Spinal cord (tissue), 10 donors: ENCODE data around the gene GCNT3. TPM values are rescaled to one million over a fixed set of nuclear protein-coding genes. Genes with fewer than 3 reads are reported as not detected.

ENCODE experiments used
- DNase-seq, 6 donors: peaks; one replicate each; pipeline versions ENCODE4 v3.0.0 to v3.0.0-alpha.2; 2013 to 2015; ENCODE audit warnings: low spot score in 6 of 6, low read depth in 4 of 6
- H3K27ac ChIP-seq: one replicate; pipeline ENCODE4 v1.5.1; 2013; ENCODE audit warnings: low read depth, low read length, control low read depth
- H3K27me3 ChIP-seq: one replicate; pipeline ENCODE4 v1.6.1; 2013; ENCODE audit warnings: low read length; ENCODE audit not compliant: control insufficient read depth, insufficient read depth
- H3K36me3 ChIP-seq: one replicate; pipeline ENCODE4 v1.6.1; 2013; ENCODE audit warnings: low read length; ENCODE audit not compliant: control insufficient read depth, insufficient read depth
- H3K4me1 ChIP-seq: one replicate; pipeline ENCODE4 v1.6.1; 2013; ENCODE audit warnings: low read length; ENCODE audit not compliant: control insufficient read depth, insufficient read depth
- H3K4me3 ChIP-seq: one replicate; pipeline ENCODE4 v1.5.1; 2013; ENCODE audit warnings: low read depth, low read length, control low read depth
- H3K9me3 ChIP-seq: one replicate; pipeline ENCODE4 v1.6.1; 2013; ENCODE audit warnings: low read length; ENCODE audit not compliant: control insufficient read depth, insufficient read depth
- WGBS: methylation state at CpG from one replicate; pipeline ENCODE4 v1.1.5; 2013; ENCODE audit warnings: missing lambda C conversion rate; ENCODE audit not compliant: insufficient coverage; 5-methylcytosine and 5-hydroxymethylcytosine counted together
- long read RNA-seq, 4 donors: transcript quantifications; one replicate each; lab custom pipeline, GENCODE V29; 2026
- polyA plus RNA-seq, 2 donors: library from polyadenylated mRNA; unstranded; fragments of 120-200 nt; gene quantifications; one replicate each; pipeline ENCODE4 v1.2.1, GENCODE V29; 2013; ENCODE audit not compliant: insufficient read length in 2 of 2
- total RNA-seq, 2 donors: library from RNA; depleted of rRNA in 1 of 2; stranded (reverse); fragments of 120-200 nt in 1 of 2; fragments of >200 nt in 1 of 2; gene quantifications; one replicate each; pipeline versions ENCODE4 v1.2.3 to v1.2.4, GENCODE V29; 2013 to 2014
- donor health status: healthy.

GCNT3 gene, protein sequence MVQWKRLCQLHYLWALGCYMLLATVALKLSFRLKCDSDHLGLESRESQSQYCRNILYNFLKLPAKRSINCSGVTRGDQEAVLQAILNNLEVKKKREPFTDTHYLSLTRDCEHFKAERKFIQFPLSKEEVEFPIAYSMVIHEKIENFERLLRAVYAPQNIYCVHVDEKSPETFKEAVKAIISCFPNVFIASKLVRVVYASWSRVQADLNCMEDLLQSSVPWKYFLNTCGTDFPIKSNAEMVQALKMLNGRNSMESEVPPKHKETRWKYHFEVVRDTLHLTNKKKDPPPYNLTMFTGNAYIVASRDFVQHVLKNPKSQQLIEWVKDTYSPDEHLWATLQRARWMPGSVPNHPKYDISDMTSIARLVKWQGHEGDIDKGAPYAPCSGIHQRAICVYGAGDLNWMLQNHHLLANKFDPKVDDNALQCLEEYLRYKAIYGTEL
- total RNA-seq: under 1 TPM; 0.10 to 0.22 TPM
- 1 to 10 TPM in 1 of 2 donors, under 1 TPM in 1; 0.35 to 1.1 TPM for polyA plus RNA-seq
- long read RNA-seq, donor 1: 0 reads
- long read RNA-seq, donor 2, full-length matches to known transcripts: 1 of 1 reads
- long read RNA-seq, donor 2, partial matches to known transcripts: 0 of 1 reads
- long read RNA-seq, donor 2, other reads (novel, unspliced or antisense): 0 of 1 reads
- long read RNA-seq, donor 3: 0 reads
- long read RNA-seq, donor 4: 0 reads

DNA sequence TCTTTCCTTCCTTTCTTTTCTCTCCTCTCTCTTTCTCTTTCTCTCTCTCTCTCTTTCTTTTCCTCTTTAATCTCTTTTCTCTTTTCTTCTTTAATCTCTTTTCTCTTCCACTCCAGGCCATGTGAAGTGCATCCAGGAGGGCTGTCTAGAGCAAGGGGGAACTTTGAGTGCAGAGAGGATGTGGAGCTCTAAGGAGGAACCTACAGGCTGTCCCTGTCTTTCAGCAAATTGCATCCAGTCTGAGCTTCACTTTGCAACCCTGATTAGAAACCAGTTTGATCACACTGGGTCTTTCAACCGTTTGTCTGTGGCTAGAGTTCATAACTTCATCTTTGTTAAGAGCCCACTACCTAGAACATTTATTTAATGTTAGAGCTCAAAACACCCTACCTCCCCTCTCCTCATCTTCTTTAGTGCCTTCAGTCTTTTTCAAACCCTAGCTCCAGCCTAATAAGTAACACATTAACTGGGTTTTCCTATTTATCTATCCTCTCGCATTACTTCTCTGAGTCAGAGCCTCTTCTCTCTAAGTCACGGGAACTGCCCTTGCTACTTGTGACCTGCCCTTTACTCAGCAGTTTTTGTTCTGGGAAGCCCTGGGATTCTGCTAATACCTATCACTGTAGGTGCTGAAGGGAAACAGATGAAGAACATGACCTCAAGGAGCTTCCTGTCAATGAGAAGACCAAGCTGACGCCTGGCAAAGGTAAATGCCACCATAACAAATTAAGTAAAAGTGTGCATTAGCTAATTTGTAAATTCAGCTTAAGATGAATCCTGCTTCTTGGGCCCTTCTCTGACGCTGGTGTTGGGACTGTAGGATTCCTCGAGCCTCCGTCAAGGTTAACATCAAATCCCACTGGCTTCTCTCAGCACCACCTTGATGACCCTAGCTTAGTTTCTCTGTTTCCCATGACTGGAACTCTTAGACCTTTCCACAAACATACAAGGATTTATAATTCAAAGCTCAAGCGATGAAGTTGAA lies at the start of gene GCNT3:
GCNT3 (plus strand) TSS at position 508 of the 985 bp plus-strand sequence. CDS start 6,456 bp downstream, outside the sequence.
- no peaks in the 10 kb centered on the region for H3K9me3 ChIP-seq
- WGBS: 70% methylated on average over 2 of the region's 8 CpGs
- no peaks in the 10 kb centered on the region for H3K36me3 ChIP-seq
- no peaks in the 10 kb centered on the region for H3K27me3 ChIP-seq
- no peak within 1 kb of the TSS for H3K27ac ChIP-seq
- no peak for DNase-seq
- no peak within 1 kb of the TSS for H3K4me3 ChIP-seq
- no peaks in the 10 kb centered on the region for H3K4me1 ChIP-seq

DNA sequence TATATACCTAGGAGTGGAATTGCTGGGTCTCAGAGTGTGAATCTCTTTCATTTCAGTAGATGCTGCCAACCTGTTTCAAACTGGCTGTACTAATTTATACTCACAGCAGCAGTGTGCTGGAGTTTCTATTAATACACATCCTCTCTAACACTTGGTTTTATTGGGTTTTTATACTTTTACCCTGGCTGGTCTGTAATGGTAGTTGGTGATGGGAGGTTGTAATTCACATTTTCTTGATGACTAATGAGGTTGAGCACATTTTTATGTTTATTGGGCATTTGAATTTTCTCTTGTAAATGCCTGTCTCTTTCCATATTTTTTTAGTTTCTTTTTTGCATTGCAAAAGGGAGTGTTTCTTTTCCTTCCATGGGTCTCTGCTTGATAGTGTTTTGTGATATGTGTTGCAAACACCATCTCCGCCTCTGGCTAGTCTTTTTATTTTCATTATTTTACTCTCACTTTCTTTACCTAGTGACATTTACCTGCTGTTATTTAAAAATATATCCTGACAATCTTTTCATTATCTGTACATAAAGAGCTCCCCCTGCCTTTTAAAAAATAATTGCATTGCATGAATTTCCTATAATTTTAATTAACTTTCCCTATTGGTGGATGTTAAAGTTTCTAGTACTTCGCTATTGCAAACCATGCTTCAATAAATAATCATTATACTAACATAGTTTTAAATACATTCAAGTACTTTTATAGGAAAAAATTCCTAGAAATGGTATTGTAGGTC lies 49.0 kb upstream of the GCNT3 start:
- Histone ChIP-seq H3K36me3 (no peaks in the 10 kb centered on the region), H3K9me3 (no peaks in the 10 kb centered on the region), H3K4me1 (no peaks in the 10 kb centered on the region), H3K27ac (no peak overlapping the region), H3K27me3 (no peaks in the 10 kb centered on the region), H3K4me3 (no peak overlapping the region)
- DNase-seq: no peak
- WGBS: no CpG with 5 or more reads among the region's 2 CpGs

DNA sequence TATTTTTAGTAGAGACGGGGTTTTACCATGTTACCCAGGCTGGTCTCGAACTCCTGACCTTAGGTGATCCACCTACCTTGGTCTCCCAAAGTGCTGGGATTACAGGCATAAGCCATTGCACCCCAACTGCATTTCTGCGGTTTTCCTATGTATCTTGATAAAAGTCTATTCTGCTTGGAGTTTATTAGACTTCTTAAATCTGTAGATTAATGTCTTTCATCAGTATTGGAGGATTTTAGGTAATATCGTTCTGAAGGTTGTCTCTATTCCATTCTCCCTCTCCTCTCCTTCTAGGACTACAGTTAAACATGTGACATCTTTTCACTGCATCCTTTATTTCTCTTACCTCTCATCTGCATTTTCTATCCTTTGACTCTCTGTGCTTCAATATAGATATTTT lies 46.3 kb upstream of the GCNT3 start:
- Histone ChIP-seq H3K4me3 (no peak overlapping the region), H3K27ac (no peak overlapping the region)
- 86% methylated on average over 2 of the region's 4 CpGs for WGBS

DNA sequence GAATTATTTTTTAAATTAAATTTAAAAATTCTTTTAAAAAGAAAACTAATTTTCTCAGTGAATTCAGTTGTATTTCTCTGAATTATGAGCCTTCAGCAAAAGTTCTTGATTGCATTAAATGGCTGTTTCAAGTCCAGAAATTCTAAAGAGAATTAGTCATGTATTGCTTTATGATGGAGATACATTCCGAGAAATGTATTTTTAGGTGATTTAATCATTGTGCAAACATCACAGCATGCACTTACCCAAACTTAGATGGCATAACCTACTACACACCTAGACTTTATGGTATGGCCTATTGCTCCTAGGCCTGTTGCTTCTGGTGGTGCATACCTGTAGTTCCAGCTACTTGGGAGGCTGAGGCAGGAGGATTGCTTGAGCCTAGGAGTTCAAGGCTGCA lies 44.3 kb upstream of the GCNT3 start:
- H3K36me3 ChIP-seq: no peaks in the 10 kb centered on the region
- DNase-seq: no peak
- H3K4me1 ChIP-seq: no peaks in the 10 kb centered on the region
- no peaks in the 10 kb centered on the region for H3K27me3 ChIP-seq
- no CpG with 5 or more reads among the region's 1 CpG for WGBS
- no peak overlapping the region for H3K27ac ChIP-seq
- no peak overlapping the region for H3K4me3 ChIP-seq
- no peaks in the 10 kb centered on the region for H3K9me3 ChIP-seq

More for the DNA sequence above, 46.3 kb upstream of the GCNT3 start:
- no peak for DNase-seq
- Histone ChIP-seq H3K9me3 (no peaks in the 10 kb centered on the region), H3K27me3 (no peaks in the 10 kb centered on the region), H3K4me1 (no peaks in the 10 kb centered on the region), H3K36me3 (no peaks in the 10 kb centered on the region)

DNA sequence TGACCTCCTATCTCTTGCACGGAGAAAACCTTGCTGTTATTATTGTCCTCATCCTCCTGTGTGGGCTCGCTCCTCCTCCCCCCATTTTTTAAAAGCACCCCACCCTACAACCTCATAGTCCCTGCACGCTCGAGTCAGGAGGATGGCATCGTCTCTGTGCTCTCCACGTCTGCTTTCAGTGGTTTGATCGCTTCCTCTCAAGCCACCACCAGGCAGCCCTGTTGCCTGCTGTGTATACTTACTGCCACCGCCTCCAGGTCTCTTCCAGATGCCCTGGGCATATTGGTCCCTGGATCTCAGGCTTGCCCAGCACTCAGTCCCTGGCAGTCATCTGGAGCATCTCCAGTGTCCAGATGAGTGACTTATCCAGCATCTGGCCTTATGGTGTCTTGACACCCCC lies 42.1 kb upstream of the GCNT3 start:
- H3K9me3 ChIP-seq: no peaks in the 10 kb centered on the region
- H3K27me3 ChIP-seq: no peaks in the 10 kb centered on the region
- H3K4me1 ChIP-seq: no peaks in the 10 kb centered on the region
- no peaks in the 10 kb centered on the region for H3K36me3 ChIP-seq
- no peak overlapping the region for H3K27ac ChIP-seq
- H3K4me3 ChIP-seq: no peak overlapping the region
- DNase-seq: no peak
- 84% methylated on average over 8 of the region's 8 CpGs for WGBS

DNA sequence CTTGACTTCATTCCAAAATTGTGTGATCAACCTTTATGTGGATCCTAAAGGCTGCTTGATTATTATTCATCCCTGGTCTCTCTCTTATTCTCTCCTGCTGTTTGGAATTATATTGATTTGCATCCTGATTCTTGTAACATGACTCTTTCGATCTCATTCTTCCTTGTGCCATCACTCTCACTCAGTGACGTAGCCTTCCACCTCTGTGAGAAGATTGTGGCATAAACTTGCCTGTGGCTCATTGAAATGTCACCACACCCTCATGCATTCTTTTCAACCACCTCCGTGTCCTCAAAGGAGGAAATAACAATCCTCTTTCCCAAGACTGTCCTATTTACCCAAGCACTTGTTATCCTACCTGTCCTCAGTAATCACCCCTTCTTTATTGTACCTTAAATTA lies 41.3 kb upstream of the GCNT3 start:
- no peak overlapping the region for H3K4me3 ChIP-seq
- WGBS: 48% methylated on average over 2 of the region's 3 CpGs
- DNase-seq: no peak
- H3K4me1 ChIP-seq: no peaks in the 10 kb centered on the region
- no peaks in the 10 kb centered on the region for H3K36me3 ChIP-seq
- H3K27me3 ChIP-seq: no peaks in the 10 kb centered on the region
- H3K27ac ChIP-seq: no peak overlapping the region
- no peaks in the 10 kb centered on the region for H3K9me3 ChIP-seq

DNA sequence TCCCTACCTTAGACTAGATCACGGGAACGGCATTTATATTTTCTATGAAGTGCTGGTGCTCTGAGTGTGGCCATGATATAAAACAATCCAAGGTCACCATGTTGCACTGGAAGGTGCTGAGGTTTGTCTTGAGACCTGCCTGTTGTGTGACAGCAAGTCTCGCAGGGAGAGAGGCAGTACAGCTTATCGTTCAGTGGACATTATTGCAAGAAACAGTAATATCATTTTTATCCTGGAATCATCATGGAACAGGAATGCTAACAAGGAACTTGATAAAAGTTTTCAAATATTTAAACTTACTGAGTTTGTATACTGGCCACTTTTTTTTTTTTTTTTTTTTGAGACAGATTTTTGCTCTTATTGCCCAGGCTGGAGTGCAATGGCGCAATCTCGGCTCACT lies 40.0 kb upstream of the GCNT3 start:
- Histone ChIP-seq H3K4me1 (no peaks in the 10 kb centered on the region), H3K27me3 (no peaks in the 10 kb centered on the region), H3K4me3 (no peak overlapping the region), H3K9me3 (no peaks in the 10 kb centered on the region), H3K36me3 (no peaks in the 10 kb centered on the region), H3K27ac (no peak overlapping the region)
- WGBS: 100% methylated on average over 2 of the region's 6 CpGs
- no peak for DNase-seq

DNA sequence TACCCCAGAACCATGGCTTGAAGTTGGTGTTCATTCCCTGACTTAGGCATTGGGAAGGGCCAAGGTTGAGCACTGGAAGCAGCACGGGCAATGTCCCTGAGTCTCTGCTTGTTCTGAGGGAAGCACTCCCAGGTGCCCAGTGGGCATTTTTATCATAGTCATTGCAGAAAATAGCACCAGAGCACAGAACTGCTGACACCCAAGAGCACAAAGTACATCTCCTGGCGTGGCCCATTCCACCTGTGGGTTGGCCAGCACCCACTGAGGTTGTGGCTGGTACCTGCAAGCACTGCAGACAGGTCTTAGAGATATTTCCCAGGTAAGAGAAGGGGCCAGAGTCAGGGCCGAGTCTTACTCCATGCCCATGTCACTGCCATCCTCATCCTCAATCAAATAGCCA lies 28.5 kb upstream of the GCNT3 start:
- no peak overlapping the region for H3K4me3 ChIP-seq
- H3K27me3 ChIP-seq: no peaks in the 10 kb centered on the region
- no peak for DNase-seq
- H3K36me3 ChIP-seq: no peaks in the 10 kb centered on the region
- 90% methylated on average over 2 of the region's 3 CpGs for WGBS
- no peak overlapping the region for H3K27ac ChIP-seq
- H3K9me3 ChIP-seq: no peaks in the 10 kb centered on the region
- H3K4me1 ChIP-seq: no peaks in the 10 kb centered on the region
